Measurements from ENCODE around the gene NDUFA7. TPM values are rescaled to one million over a fixed set of nuclear protein-coding genes. Genes with fewer than 3 reads are reported as not detected.

NDUFA7 gene
- total and polyA plus RNA-seq, 2 of the 13 experiments (the other 11 are each of a cell fraction or from before 2014, with no cell fraction given): 64.5 to 71.5 TPM

- TF ChIP-seq ZBTB4 (CRISPR knock-in tag; IDR thresholded peaks at IDR 0.05; ENCODE audit: borderline replicate concordance): no peak
- TF ChIP-seq ZNF484 (CRISPR knock-in tag; IDR thresholded peaks at IDR 0.05; ENCODE audit: borderline replicate concordance, low read depth): no peak
- peak; percentile 57 for TF ChIP-seq ZNF687 (CRISPR knock-in tag; IDR thresholded peaks at IDR 0.05)
- peak; percentile 88 for TF ChIP-seq TFAP4 (IDR thresholded peaks at IDR 0.05; ENCODE audit: borderline replicate concordance, low read depth)
- no peak for TF ChIP-seq TOE1 (CRISPR knock-in tag; IDR thresholded peaks at IDR 0.05)
- peak; percentile 78 for TF ChIP-seq RXRA (CRISPR knock-in tag; IDR thresholded peaks at IDR 0.05)
- no peak for TF ChIP-seq ZFP37 (CRISPR knock-in tag; IDR thresholded peaks at IDR 0.05; ENCODE audit: borderline replicate concordance)
- no peak for TF ChIP-seq ZFAT (CRISPR knock-in tag; conservative IDR thresholded peaks at IDR 0.05)
- no peak for TF ChIP-seq ZNF549 (CRISPR knock-in tag; IDR thresholded peaks at IDR 0.05)
- TF ChIP-seq TEF (CRISPR knock-in tag; IDR thresholded peaks at IDR 0.05): no peak
- TF ChIP-seq SALL1 (CRISPR knock-in tag; IDR thresholded peaks at IDR 0.05): peak; percentile 56
- TF ChIP-seq ZNF792 (CRISPR knock-in tag; IDR thresholded peaks at IDR 0.05): no peak
- TF ChIP-seq BCL6 (CRISPR knock-in tag; IDR thresholded peaks at IDR 0.05): peak; percentile 60; the same call in 1 of the 2 replicates
- TF ChIP-seq ARID5B (CRISPR knock-in tag; IDR thresholded peaks at IDR 0.05): peak; percentile 34; the same call in 1 of the 2 replicates
Observed at GRCh38 chr19:8340341-8341096, 19.3 kb upstream of the NDUFA7 start (continued).

Data from HepG2 (cell line).